Naive B cell (primary cell): ENCODE measurements around the gene SEMA3E. TPM values are rescaled to one million over a fixed set of nuclear protein-coding genes. Genes with fewer than 3 reads are reported as not detected.

Source experiments
- ATAC-seq, 2 donors: fragments of 150-1000 bp; cut with Tn5 transposase; 2 replicates each; pipeline ENCODE4 v1.10.0; 2021; ENCODE audit warnings: low read depth in 2 of 2, mild to moderate bottlenecking in 2 of 2, moderate library complexity in 2 of 2
- DNase-seq: peaks from one replicate; pipeline ENCODE4 v3.0.0; 2022
- H3K27ac Mint-ChIP-seq, 6 donors: one replicate each; pipeline ENCODE4 v1.8.0; 2020 to 2022; ENCODE audit warnings: mild to moderate bottlenecking in 6 of 6, mixed read lengths in 6 of 6, moderate library complexity in 5 of 6, inconsistent platforms in 2 of 6
- H3K27me3 Mint-ChIP-seq, 3 donors: one replicate each; pipeline ENCODE4 v1.8.0; 2021 to 2022; ENCODE audit warnings: mixed read lengths in 3 of 3, mild to moderate bottlenecking in 1 of 3
- H3K36me3 Mint-ChIP-seq, 2 donors: one replicate each; pipeline ENCODE4 v1.8.0; 2020 to 2022; ENCODE audit warnings: mixed read lengths in 2 of 2, inconsistent platforms in 1 of 2, mild to moderate bottlenecking in 1 of 2
- H3K4me1 Mint-ChIP-seq, 3 donors: one replicate each; pipeline ENCODE4 v1.8.0; 2020 to 2022; ENCODE audit warnings: mixed read lengths in 3 of 3, inconsistent platforms in 1 of 3, mild to moderate bottlenecking in 1 of 3, moderate library complexity in 1 of 3
- H3K4me3 Mint-ChIP-seq, 8 donors: one replicate each; pipeline ENCODE4 v1.8.0; 2020 to 2022; ENCODE audit warnings: mild to moderate bottlenecking in 8 of 8, mixed read lengths in 8 of 8, moderate library complexity in 8 of 8, inconsistent platforms in 2 of 8
- H3K9me3 Mint-ChIP-seq, 7 donors: one replicate each; pipeline ENCODE4 v1.8.0; 2020 to 2022; ENCODE audit warnings: mixed read lengths in 7 of 7, mild to moderate bottlenecking in 5 of 7, inconsistent platforms in 2 of 7, moderate library complexity in 1 of 7
- polyA plus RNA-seq, 6 donors: library from polyadenylated mRNA; unstranded; fragments of 300-500 nt; fragmentation: Illumina TruSeq; gene quantifications; one replicate each; pipeline ENCODE4 v1.2.3, GENCODE V29; 2021; ENCODE audit warnings: low read depth in 6 of 6

SEMA3E gene
- polyA plus RNA-seq, 6 donors from 2014 or later, result not detected

GRCh38 chr7:83663131-83663530, 14.2 kb upstream of the SEMA3E start:
- DNase-seq (no peak), ATAC-seq (no peak)
- Mint-ChIP-seq H3K9me3 (peaks cover 0 to 8% (median 0%) of the 10 kb centered on the region in 7 donors), H3K4me3 (no peak overlapping the region), H3K36me3 (no peaks in the 10 kb centered on the region), H3K27ac (no peak overlapping the region), H3K27me3 (no peaks in the 10 kb centered on the region), H3K4me1 (no peaks in the 10 kb centered on the region)

GRCh38 chr7:83658126-83658525, 9.2 kb upstream of the SEMA3E start:
- Mint-ChIP-seq H3K27ac (no peak overlapping the region), H3K4me1 (no peaks in the 10 kb centered on the region), H3K4me3 (no peak overlapping the region), H3K27me3 (no peaks in the 10 kb centered on the region), H3K36me3 (no peaks in the 10 kb centered on the region), H3K9me3 (peaks cover 0 to 8% (median 0%) of the 10 kb centered on the region in 7 donors)
- ATAC-seq (no peak), DNase-seq (no peak)

GRCh38 chr7:83655951-83656556, 7.1 kb upstream of the SEMA3E start:
- Mint-ChIP-seq H3K9me3 (peaks cover 0 to 3% (median 0%) of the 10 kb centered on the region in 7 donors), H3K27ac (no peak overlapping the region), H3K27me3 (no peaks in the 10 kb centered on the region), H3K36me3 (no peaks in the 10 kb centered on the region), H3K4me3 (no peak overlapping the region), H3K4me1 (no peaks in the 10 kb centered on the region)
- ATAC-seq (no peak), DNase-seq (no peak)

GRCh38 chr7:83652481-83652880, 3.5 kb upstream of the SEMA3E start:
- H3K27ac Mint-ChIP-seq, result no peak overlapping the region
- H3K36me3 Mint-ChIP-seq, result no peaks in the 10 kb centered on the region
- no peak for ATAC-seq
- peaks cover 0 to 8% (median 0%) of the 10 kb centered on the region in 7 donors for H3K9me3 Mint-ChIP-seq
- H3K4me3 Mint-ChIP-seq, result no peak overlapping the region
- DNase-seq, result no peak
- no peaks in the 10 kb centered on the region for H3K4me1 Mint-ChIP-seq
- H3K27me3 Mint-ChIP-seq, result peaks cover 8 to 11% (median 10%) of the 10 kb centered on the region in 3 donors

GRCh38 chr7:83649701-83650100, 762 bp upstream of the SEMA3E start:
- Mint-ChIP-seq H3K27ac (no peak overlapping the region), H3K4me3 (no peak overlapping the region), H3K9me3 (peaks cover 0 to 8% (median 0%) of the 10 kb centered on the region in 7 donors), H3K36me3 (no peaks in the 10 kb centered on the region), H3K4me1 (no peaks in the 10 kb centered on the region), H3K27me3 (peaks cover 8 to 11% (median 10%) of the 10 kb centered on the region in 3 donors)
- no peak for ATAC-seq
- DNase-seq, result no peak

- H3K4me3 Mint-ChIP-seq, result peak overlapping the region in 1 of 8 donors; percentile 16
- H3K4me1 Mint-ChIP-seq, result no peaks in the 10 kb centered on the region
- no peaks in the 10 kb centered on the region for H3K36me3 Mint-ChIP-seq
- peaks cover 0 to 8% (median 0%) of the 10 kb centered on the region in 7 donors for H3K9me3 Mint-ChIP-seq
- H3K27ac Mint-ChIP-seq, result no peak overlapping the region
- ATAC-seq (no peak), DNase-seq (no peak)
- H3K27me3 Mint-ChIP-seq, result peaks cover 8 to 11% (median 10%) of the 10 kb centered on the region in 3 donors
Measured at GRCh38 chr7:83646027-83646426, 2.9 kb downstream of the SEMA3E start.

- Mint-ChIP-seq H3K4me3 (no peak overlapping the region), H3K9me3 (peaks cover 0 to 10% (median 0%) of the 10 kb centered on the region in 7 donors), H3K36me3 (no peaks in the 10 kb centered on the region), H3K4me1 (no peaks in the 10 kb centered on the region), H3K27me3 (peaks cover 4 to 6% (median 5%) of the 10 kb centered on the region in 3 donors), H3K27ac (no peak overlapping the region)
- ATAC-seq, result no peak
- no peak for DNase-seq
Measured at GRCh38 chr7:83643739-83644138, 5.2 kb downstream of the SEMA3E start.

GRCh38 chr7:83643012-83643411, 5.9 kb downstream of the SEMA3E start:
- Mint-ChIP-seq H3K27me3 (peaks cover 0 to 2% (median 0%) of the 10 kb centered on the region in 3 donors), H3K27ac (no peak overlapping the region), H3K9me3 (peaks cover 0 to 6% (median 0%) of the 10 kb centered on the region in 7 donors), H3K4me1 (no peaks in the 10 kb centered on the region), H3K36me3 (no peaks in the 10 kb centered on the region), H3K4me3 (no peak overlapping the region)
- DNase-seq, result no peak
- no peak for ATAC-seq

GRCh38 chr7:83640731-83641537, 8.0 kb downstream of the SEMA3E start:
- H3K4me1 Mint-ChIP-seq, result no peaks in the 10 kb centered on the region
- H3K27me3 Mint-ChIP-seq, result no peaks in the 10 kb centered on the region
- H3K9me3 Mint-ChIP-seq, result peaks cover 0 to 6% (median 0%) of the 10 kb centered on the region in 7 donors
- no peak overlapping the region for H3K27ac Mint-ChIP-seq
- H3K36me3 Mint-ChIP-seq, result no peaks in the 10 kb centered on the region
- ATAC-seq, result no peak
- no peak overlapping the region for H3K4me3 Mint-ChIP-seq
- DNase-seq, result no peak

- H3K36me3 Mint-ChIP-seq, result no peaks in the 10 kb centered on the region
- ATAC-seq (no peak), DNase-seq (no peak)
- H3K27ac Mint-ChIP-seq, result no peak overlapping the region
- no peaks in the 10 kb centered on the region for H3K27me3 Mint-ChIP-seq
- H3K4me1 Mint-ChIP-seq, result no peaks in the 10 kb centered on the region
- H3K4me3 Mint-ChIP-seq, result no peak overlapping the region
- peaks cover 0 to 6% (median 0%) of the 10 kb centered on the region in 7 donors for H3K9me3 Mint-ChIP-seq
Measured at GRCh38 chr7:83640240-83640639, 8.7 kb downstream of the SEMA3E start.

- peaks cover 0 to 4% (median 0%) of the 10 kb centered on the region in 7 donors for H3K9me3 Mint-ChIP-seq
Measured at GRCh38 chr7:83633516-83633915, 15.4 kb downstream of the SEMA3E start.

GRCh38 chr7:83629117-83629880, 19.6 kb downstream of the SEMA3E start:
- no peaks in the 10 kb centered on the region for H3K36me3 Mint-ChIP-seq
- DNase-seq, result no peak
- H3K27ac Mint-ChIP-seq, result no peak overlapping the region
- no peaks in the 10 kb centered on the region for H3K27me3 Mint-ChIP-seq
- H3K9me3 Mint-ChIP-seq, result peaks cover 0 to 7% (median 5%) of the 10 kb centered on the region in 7 donors
- no peaks in the 10 kb centered on the region for H3K4me1 Mint-ChIP-seq
- no peak overlapping the region for H3K4me3 Mint-ChIP-seq
- no peak for ATAC-seq

More at GRCh38 chr7:83633516-83633915, 15.4 kb downstream of the SEMA3E start:
- H3K36me3 Mint-ChIP-seq, result no peaks in the 10 kb centered on the region
- ATAC-seq, result no peak
- DNase-seq, result no peak
- H3K27ac Mint-ChIP-seq, result no peak overlapping the region
- no peaks in the 10 kb centered on the region for H3K4me1 Mint-ChIP-seq
- no peak overlapping the region for H3K4me3 Mint-ChIP-seq
- H3K27me3 Mint-ChIP-seq, result no peaks in the 10 kb centered on the region

- no peak overlapping the region for H3K27ac Mint-ChIP-seq
- H3K4me3 Mint-ChIP-seq, result no peak overlapping the region
- H3K9me3 Mint-ChIP-seq, result peaks cover 0 to 18% (median 2%) of the 10 kb centered on the region in 7 donors
- H3K36me3 Mint-ChIP-seq, result no peaks in the 10 kb centered on the region
- DNase-seq, result no peak
- H3K4me1 Mint-ChIP-seq, result no peaks in the 10 kb centered on the region
- H3K27me3 Mint-ChIP-seq, result no peaks in the 10 kb centered on the region
- no peak for ATAC-seq
Measured at GRCh38 chr7:83617858-83618257, 31.1 kb downstream of the SEMA3E start.
